ENCODE results near the gene GSPT2.

GSPT2 gene

DNA sequence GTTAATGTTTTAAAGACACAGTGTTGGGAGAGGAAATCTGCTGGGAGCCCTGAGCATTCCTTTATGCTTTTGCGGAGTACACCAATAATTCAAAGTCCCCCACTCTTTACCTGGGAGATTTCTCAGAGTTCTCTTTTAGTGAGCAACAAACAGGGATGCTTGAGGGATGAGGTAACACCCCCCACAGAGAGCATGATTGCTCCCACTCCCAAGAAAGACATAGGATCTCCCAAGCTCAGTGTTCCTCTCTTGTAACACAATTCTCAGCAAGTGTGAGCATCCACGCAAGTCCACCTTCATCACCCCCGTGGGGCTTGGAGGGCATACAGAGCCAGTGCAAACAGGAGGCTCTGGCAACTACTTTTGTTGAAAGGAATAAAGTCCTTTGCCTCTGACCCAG is 36.1 kb downstream of the GSPT2 start:
- Mint-ChIP-seq H3K36me3 (ENCODE audit: low read depth) (no peaks in the 10 kb centered on the region), H3K27me3 (ENCODE audit: low read depth) (peaks cover 9% of the 10 kb centered on the region), H3K9me3 (no peaks in the 10 kb centered on the region), H3K4me3 (no peak overlapping the region), H3K27ac (no peak overlapping the region), H3K4me1 (ENCODE audit: low read depth) (no peaks in the 10 kb centered on the region)
- no peak for DNase-seq (ENCODE audit: low spot score)

DNA sequence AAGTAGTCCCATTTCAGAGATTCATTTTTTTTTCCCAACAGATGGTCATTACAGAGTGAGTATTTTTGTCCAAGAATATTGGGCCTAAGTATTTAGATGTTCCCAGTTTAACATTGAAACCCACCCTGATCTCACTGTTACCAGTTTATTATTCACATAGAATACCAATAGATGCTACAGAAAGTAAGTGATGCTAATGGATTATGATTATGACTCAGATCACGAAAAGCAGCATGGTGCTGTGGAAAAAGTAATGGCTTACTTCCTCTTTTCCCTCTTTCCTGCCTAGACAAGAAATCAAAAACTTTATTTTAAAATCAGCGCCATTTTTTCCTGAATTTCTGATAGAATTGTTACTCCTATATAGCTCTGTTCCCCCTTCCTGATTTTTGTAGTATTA is 51.9 kb downstream of the GSPT2 start:
- H3K4me1 Mint-ChIP-seq (ENCODE audit: low read depth): no peaks in the 10 kb centered on the region
- no peak overlapping the region for H3K4me3 Mint-ChIP-seq
- H3K9me3 Mint-ChIP-seq: no peaks in the 10 kb centered on the region
- H3K27ac Mint-ChIP-seq: no peak overlapping the region
- H3K27me3 Mint-ChIP-seq (ENCODE audit: low read depth): peaks cover 7% of the 10 kb centered on the region
- DNase-seq (ENCODE audit: low spot score): no peak
- H3K36me3 Mint-ChIP-seq (ENCODE audit: low read depth): no peaks in the 10 kb centered on the region

Measured in T-helper 2 cell treated with Interferon-gamma antibody and Interleukin-4, amounts not matched to agents 5 μg/mL and 100 μg/mL, for 36 hours (primary cell).